HG03457 (cell line): Measurements from ENCODE around the gene PTPRM.

Source experiments
- ATAC-seq: cut with Tn5 transposase; IDR thresholded peaks from one replicate; pipeline ENCODE4 v1.9.1; 2021; ENCODE audit warnings: moderate number of reproducible peaks; ENCODE audit not compliant: unreplicated experiment

Gene PTPRM

GRCh38 chr18:7663366-7664312 is 96.5 kb downstream of the PTPRM start:
- no peak for ATAC-seq

- no peak for ATAC-seq
Measured at GRCh38 chr18:7666195-7666776, 99.2 kb downstream of the PTPRM start.

GRCh38 chr18:7668392-7668791 is 101.3 kb downstream of the PTPRM start:
- ATAC-seq = no peak

- ATAC-seq = no peak
Measured at GRCh38 chr18:7669361-7669760, 102.2 kb downstream of the PTPRM start.

- ATAC-seq = no peak
Measured at GRCh38 chr18:7671105-7671504, 104.0 kb downstream of the PTPRM start.

- ATAC-seq = no peak
Measured at GRCh38 chr18:7676253-7676873, 109.2 kb downstream of the PTPRM start.

- ATAC-seq = no peak
Measured at GRCh38 chr18:7677001-7677400, 109.9 kb downstream of the PTPRM start.

- no peak for ATAC-seq
Measured at GRCh38 chr18:7677424-7677823, 110.3 kb downstream of the PTPRM start.

- no peak for ATAC-seq
Measured at GRCh38 chr18:7678389-7678788, 111.3 kb downstream of the PTPRM start.

GRCh38 chr18:7678801-7679200 is 111.7 kb downstream of the PTPRM start:
- ATAC-seq = no peak

GRCh38 chr18:7681298-7681697 is 114.2 kb downstream of the PTPRM start:
- no peak for ATAC-seq

- no peak for ATAC-seq
Measured at GRCh38 chr18:7682321-7682720, 115.2 kb downstream of the PTPRM start.

- ATAC-seq = no peak
Measured at GRCh38 chr18:7683753-7684152, 116.6 kb downstream of the PTPRM start.

- no peak for ATAC-seq
Measured at GRCh38 chr18:7684357-7684756, 117.2 kb downstream of the PTPRM start.

GRCh38 chr18:7684966-7685365 is 117.8 kb downstream of the PTPRM start:
- no peak for ATAC-seq

GRCh38 chr18:7686278-7686677 is 119.2 kb downstream of the PTPRM start:
- no peak for ATAC-seq

- no peak for ATAC-seq
Measured at GRCh38 chr18:7688580-7688979, 121.5 kb downstream of the PTPRM start.

GRCh38 chr18:7691206-7691605 is 124.1 kb downstream of the PTPRM start:
- no peak for ATAC-seq

GRCh38 chr18:7696780-7697179 is 129.7 kb downstream of the PTPRM start:
- ATAC-seq = no peak

- ATAC-seq = no peak
Measured at GRCh38 chr18:7697306-7697705, 130.2 kb downstream of the PTPRM start.

- no peak for ATAC-seq
Measured at GRCh38 chr18:7711495-7711894, 144.4 kb downstream of the PTPRM start.

GRCh38 chr18:7720395-7720794 is 153.3 kb downstream of the PTPRM start:
- ATAC-seq = no peak
